ENCODE data around the gene GGT1.

DNA sequence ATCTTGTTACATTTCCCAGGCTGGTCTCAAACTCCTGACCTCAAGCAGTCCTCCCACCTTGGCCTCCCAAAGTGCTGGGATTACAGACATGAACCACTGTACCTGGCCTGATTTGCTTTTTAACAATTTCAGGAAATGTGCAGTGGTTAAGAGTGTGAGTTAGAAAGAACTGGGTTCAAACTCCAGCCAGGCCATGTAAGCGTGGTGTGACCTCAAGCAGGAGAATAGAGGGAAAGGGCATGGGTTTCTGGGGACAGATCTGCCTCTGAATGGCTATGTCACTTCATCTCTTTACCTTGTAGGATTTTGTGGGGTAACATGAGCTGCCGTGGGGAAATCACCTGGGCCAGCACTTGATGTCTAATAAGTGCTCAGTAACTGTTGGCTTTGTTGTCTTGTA, 37.9 kb upstream of the GGT1 start:
- no peak for TF ChIP-seq CTCF (IDR thresholded peaks at IDR 0.05)
- TF ChIP-seq POLR2A (IDR thresholded peaks at IDR 0.05) = no peak
